Tibial artery (tissue), 4 donors: ENCODE measurements around the gene ACOT8.
A peak's percentile ranks its signal among the peaks of the same experiment; 100 is the strongest.

Experiments
- DNase-seq, 2 donors: peaks; one replicate each; pipeline ENCODE4 v3.0.0-alpha.2; 2019
- H3K27ac ChIP-seq, 2 donors: fragments of 200-600 bp; sonication (generic) in 1 of 2; 1 replicate in 1 of 2; 2 replicates in 1 of 2; pipeline ENCODE4 v1.5.1; 2018 to 2019; ENCODE audit warnings: mild to moderate bottlenecking in 1 of 2
- H3K27me3 ChIP-seq, 2 donors: fragments of 200-600 bp; sonication (generic) in 1 of 2; one replicate each; pipeline versions ENCODE4 v1.5.1 to v1.6.0; 2016 to 2019
- H3K36me3 ChIP-seq, 3 donors: fragments of 200-600 bp; sonication (generic) in 2 of 3; one replicate each; pipeline ENCODE4 v1.5.1; 2016 to 2019; ENCODE audit warnings: mild to moderate bottlenecking in 2 of 3
- H3K4me1 ChIP-seq, 4 donors: fragments of 200-600 bp; sonication (generic) in 2 of 4; 1 replicate in 3 of 4; 2 replicates in 1 of 4; pipeline ENCODE4 v1.5.1; 2016 to 2019
- H3K4me3 ChIP-seq, 2 donors: fragments of 200-600 bp; sonication (generic) in 1 of 2; 1 replicate in 1 of 2; 2 replicates in 1 of 2; pipeline ENCODE4 v1.5.1; 2018 to 2019; ENCODE audit warnings: mild to moderate bottlenecking in 2 of 2
- H3K9me3 ChIP-seq, 3 donors: fragments of 200-600 bp; sonication (generic) in 1 of 3; one replicate each; pipeline ENCODE4 v1.5.1; 2016 to 2019
- CTCF ChIP-seq, 2 experiments: fragments of 200-600 bp in 1 of 2; fragments of 450-650 bp in 1 of 2; IDR thresholded peaks; one replicate each; pipeline ENCODE4 v1.5.1; 2017 to 2019; ENCODE audit warnings: antibody characterized with exemption in 2 of 2, mild to moderate bottlenecking in 1 of 2, moderate library complexity in 1 of 2
- intact Hi-C: fragments of 100-400 bp; cut with DNase I; formaldehyde crosslinking; loops from one replicate; pipeline ENCODE4 v1.15.0; 2023; ENCODE audit warnings: low total_unique reads

Gene ACOT8

GRCh38 chr20:45827030-45827652 lies 30.1 kb downstream of the ACOT8 start, which contains the start of gene TNNC2:
TSS of gene TNNC2 (minus strand) at chr20:45827312. CDS start at chr20:45827248, 64 bp downstream.
- H3K27me3 ChIP-seq, result no peaks in the 10 kb centered on the region
- no peak for DNase-seq
- peaks cover 0 to 87% (median 51%) of the 10 kb centered on the region in 4 donors for H3K4me1 ChIP-seq
- H3K4me3 ChIP-seq, result no peak within 1 kb of the TSS
- TF ChIP-seq CTCF (IDR thresholded peaks at IDR 0.05), result no peak
- intact Hi-C loops, result loop anchor here (10.0 kb wide), 1 partner anchor 138 kb away; no protein-coding TSS in a partner anchor
- H3K9me3 ChIP-seq, result no peaks in the 10 kb centered on the region
- peak within 1 kb of the TSS; percentile 87 to 97 for H3K27ac ChIP-seq
- no peaks in the 10 kb centered on the region for H3K36me3 ChIP-seq

DNA sequence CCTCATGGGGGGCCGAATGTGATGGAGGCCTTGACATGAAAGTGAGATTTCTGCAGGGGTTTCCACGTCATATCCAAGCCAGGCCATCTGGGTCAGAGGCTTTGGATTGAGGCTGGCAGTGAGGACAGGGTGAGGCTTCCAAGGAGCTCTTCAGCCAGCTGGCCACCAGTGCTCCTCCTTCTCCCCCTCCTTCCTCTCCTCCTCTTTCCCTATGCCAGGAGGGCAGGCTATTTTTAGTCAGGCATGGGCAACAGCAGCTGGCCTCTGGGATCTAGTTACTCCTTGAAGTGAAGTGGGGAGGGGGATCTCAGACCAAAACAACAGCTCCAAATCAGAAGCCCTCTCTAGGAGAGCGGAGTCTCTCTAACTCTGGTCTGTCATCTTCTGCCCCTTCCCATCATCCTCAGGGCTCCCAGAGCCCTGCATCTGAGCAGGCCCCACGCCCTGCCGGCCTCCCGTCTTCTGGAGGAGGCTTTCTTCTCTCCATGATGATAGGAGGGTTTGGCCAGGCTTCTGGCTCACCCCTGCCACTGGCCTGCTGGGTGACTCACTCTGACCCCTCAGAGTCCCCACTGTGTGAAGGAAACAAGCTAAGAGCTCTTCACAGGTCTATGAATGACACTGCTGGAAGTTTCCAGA lies 30.7 kb downstream of the ACOT8 start:
- Histone ChIP-seq H3K27me3 (no peaks in the 10 kb centered on the region), H3K9me3 (no peaks in the 10 kb centered on the region), H3K36me3 (no peaks in the 10 kb centered on the region), H3K4me3 (no peak overlapping the region), H3K27ac (peak overlapping the region; percentile 87 to 97), H3K4me1 (peaks cover 0 to 87% (median 49%) of the 10 kb centered on the region in 4 donors)
- peak; percentile 54 to 85 for DNase-seq
- intact Hi-C loops, result loop anchor here (10.0 kb wide), 1 partner anchor 138 kb away; no protein-coding TSS in a partner anchor
- TF ChIP-seq CTCF (IDR thresholded peaks at IDR 0.05), result no peak

- TF ChIP-seq CTCF (IDR thresholded peaks at IDR 0.05), result peak; percentile 36 to 44
- H3K27ac ChIP-seq, result peak overlapping the region; percentile 87 to 97
- peaks cover 0 to 75% (median 47%) of the 10 kb centered on the region in 4 donors for H3K4me1 ChIP-seq
- H3K36me3 ChIP-seq, result no peaks in the 10 kb centered on the region
- intact Hi-C loops, result loop anchor here (10.0 kb wide), 1 partner anchor 141 kb away; no protein-coding TSS in a partner anchor
- H3K27me3 ChIP-seq, result no peaks in the 10 kb centered on the region
- DNase-seq, result peak in 1 of 2 donors; percentile 73
- H3K9me3 ChIP-seq, result no peaks in the 10 kb centered on the region
- H3K4me3 ChIP-seq, result peak overlapping the region; percentile 4 to 32
Measured at GRCh38 chr20:45823949-45824835, 33.0 kb downstream of the ACOT8 start.

GRCh38 chr20:45822857-45823256 lies 34.3 kb downstream of the ACOT8 start:
- no peaks in the 10 kb centered on the region for H3K9me3 ChIP-seq
- peak overlapping the region; percentile 37 to 39 for H3K4me3 ChIP-seq
- peak in 1 of 2 donors; percentile 68 for DNase-seq
- H3K27me3 ChIP-seq, result no peaks in the 10 kb centered on the region
- H3K4me1 ChIP-seq, result peaks cover 0 to 72% (median 46%) of the 10 kb centered on the region in 4 donors
- intact Hi-C loops, result loop anchor here (10.0 kb wide), 1 partner anchor 142 kb away; no protein-coding TSS in a partner anchor
- H3K36me3 ChIP-seq, result no peaks in the 10 kb centered on the region
- TF ChIP-seq CTCF (IDR thresholded peaks at IDR 0.05), result no peak
- peak overlapping the region; percentile 39 to 75 for H3K27ac ChIP-seq

DNA sequence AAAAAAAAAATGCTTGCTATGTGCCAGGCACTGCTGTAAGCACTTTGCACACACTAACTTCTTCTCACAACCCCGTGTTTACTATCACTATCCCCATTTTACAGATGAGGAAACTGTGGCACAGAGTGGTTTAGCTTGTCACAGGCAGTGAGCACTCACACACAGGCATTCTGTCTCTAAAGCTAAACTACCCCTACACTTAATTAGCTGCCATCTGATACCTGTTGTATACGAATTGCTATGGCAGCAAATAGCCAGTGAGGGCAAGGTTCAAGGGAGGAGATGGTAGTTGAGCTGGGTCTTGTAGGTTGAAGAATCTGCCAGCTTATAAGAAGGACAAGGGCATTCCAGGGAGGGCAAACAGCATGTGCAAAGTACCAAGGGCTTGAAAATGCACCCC lies 35.2 kb downstream of the ACOT8 start:
- no peak for TF ChIP-seq CTCF (IDR thresholded peaks at IDR 0.05)
- DNase-seq, result no peak
- H3K9me3 ChIP-seq, result no peaks in the 10 kb centered on the region
- no peaks in the 10 kb centered on the region for H3K36me3 ChIP-seq
- H3K27ac ChIP-seq, result peak overlapping the region in 1 of 2 donors; percentile 75
- peaks cover 0 to 72% (median 46%) of the 10 kb centered on the region in 4 donors for H3K4me1 ChIP-seq
- no peaks in the 10 kb centered on the region for H3K27me3 ChIP-seq
- intact Hi-C loops, result loop anchor here (10.0 kb wide), 1 partner anchor 143 kb away; no protein-coding TSS in a partner anchor
- no peak overlapping the region for H3K4me3 ChIP-seq
